Skeletal muscle satellite cell (primary cell): Measurements from ENCODE around the gene ARHGEF26.

Source experiments
- H3K27me3 ChIP-seq: 2 replicates; pipeline ENCODE4 v1.7.0; 2013; ENCODE audit warnings: low read length; ENCODE audit not compliant: control insufficient read depth, insufficient read depth
- H3K36me3 ChIP-seq: 2 replicates; pipeline ENCODE4 v1.7.0; 2013; ENCODE audit warnings: mild to moderate bottlenecking, control low read depth, low read length; ENCODE audit not compliant: insufficient read depth
- H3K4me1 ChIP-seq: 2 replicates; pipeline ENCODE4 v1.7.0; 2013; ENCODE audit warnings: low read length; ENCODE audit not compliant: control insufficient read depth, insufficient read depth
- H3K4me2 ChIP-seq: 2 replicates; pipeline ENCODE4 v1.7.0; 2013; ENCODE audit warnings: mild to moderate bottlenecking, low read length
- H3K4me3 ChIP-seq: 2 replicates; pipeline ENCODE4 v1.7.0; 2013; ENCODE audit warnings: low read length
- H3K9ac ChIP-seq: 2 replicates; pipeline ENCODE4 v1.7.0; 2013; ENCODE audit warnings: mild to moderate bottlenecking, low read depth, low read length, moderate library complexity
- H3K9me3 ChIP-seq: replicated peaks from 2 replicates; pipeline ENCODE4 v1.7.0; 2013; ENCODE audit warnings: mild to moderate bottlenecking, control low read depth, low read length

Gene ARHGEF26

DNA sequence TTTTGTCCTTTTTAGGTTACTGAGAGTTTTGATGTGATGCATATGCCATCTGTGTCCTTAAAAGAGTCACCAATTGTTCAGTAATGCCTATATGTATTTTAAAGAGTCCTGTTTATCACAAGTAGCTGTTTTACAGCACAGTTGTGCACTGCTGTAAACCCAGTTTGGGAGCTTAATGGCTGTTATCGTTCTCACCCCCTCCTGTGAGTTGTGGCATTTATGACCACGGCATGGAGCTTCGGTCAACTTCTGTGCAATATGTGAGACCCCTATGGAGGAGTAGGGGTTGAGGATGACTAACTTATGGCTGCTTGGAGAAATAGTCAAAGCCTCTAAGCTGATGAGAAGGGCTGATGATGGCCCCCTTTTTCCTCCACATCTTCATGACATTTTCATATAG is 67.2 kb downstream of the ARHGEF26 start:
- no peaks in the 10 kb centered on the region for H3K9me3 ChIP-seq
- no peak overlapping the region for H3K4me2 ChIP-seq
- no peak overlapping the region for H3K9ac ChIP-seq
- H3K4me1 ChIP-seq, result peaks cover 5% of the 10 kb centered on the region
- no peaks in the 10 kb centered on the region for H3K27me3 ChIP-seq
- no peak overlapping the region for H3K4me3 ChIP-seq
- H3K36me3 ChIP-seq, result no peaks in the 10 kb centered on the region

- no peaks in the 10 kb centered on the region for H3K27me3 ChIP-seq
- peaks cover 6% of the 10 kb centered on the region for H3K4me1 ChIP-seq
- H3K4me2 ChIP-seq, result no peak overlapping the region
- H3K9ac ChIP-seq, result no peak overlapping the region
- no peaks in the 10 kb centered on the region for H3K9me3 ChIP-seq
- H3K36me3 ChIP-seq, result no peaks in the 10 kb centered on the region
- no peak overlapping the region for H3K4me3 ChIP-seq
These were observed 67.7 kb downstream of the ARHGEF26 start for GRCh38 chr3:154188846-154189245.

GRCh38 chr3:154191520-154191919 is 70.3 kb downstream of the ARHGEF26 start:
- Histone ChIP-seq H3K4me1 (peaks cover 6% of the 10 kb centered on the region), H3K27me3 (no peaks in the 10 kb centered on the region), H3K4me3 (no peak overlapping the region), H3K9ac (no peak overlapping the region), H3K4me2 (no peak overlapping the region), H3K9me3 (no peaks in the 10 kb centered on the region), H3K36me3 (no peaks in the 10 kb centered on the region)

- no peaks in the 10 kb centered on the region for H3K36me3 ChIP-seq
- H3K4me1 ChIP-seq, result peaks cover 6% of the 10 kb centered on the region
- H3K9me3 ChIP-seq, result no peaks in the 10 kb centered on the region
These were observed 71.0 kb downstream of the ARHGEF26 start for GRCh38 chr3:154192225-154192624.

GRCh38 chr3:154193000-154193615 is 71.9 kb downstream of the ARHGEF26 start:
- H3K27me3 ChIP-seq, result no peaks in the 10 kb centered on the region
- no peak overlapping the region for H3K4me3 ChIP-seq
- H3K4me2 ChIP-seq, result no peak overlapping the region
- H3K9ac ChIP-seq, result no peak overlapping the region
- peaks cover 6% of the 10 kb centered on the region for H3K4me1 ChIP-seq
- no peaks in the 10 kb centered on the region for H3K36me3 ChIP-seq
- no peaks in the 10 kb centered on the region for H3K9me3 ChIP-seq

More at GRCh38 chr3:154192225-154192624, 71.0 kb downstream of the ARHGEF26 start:
- H3K9ac ChIP-seq, result no peak overlapping the region
- H3K4me3 ChIP-seq, result no peak overlapping the region
- H3K27me3 ChIP-seq, result no peaks in the 10 kb centered on the region
- H3K4me2 ChIP-seq, result no peak overlapping the region

GRCh38 chr3:154194877-154195276 is 73.7 kb downstream of the ARHGEF26 start:
- Histone ChIP-seq H3K9me3 (no peaks in the 10 kb centered on the region), H3K4me3 (no peak overlapping the region), H3K36me3 (no peaks in the 10 kb centered on the region), H3K4me2 (no peak overlapping the region), H3K9ac (no peak overlapping the region), H3K27me3 (no peaks in the 10 kb centered on the region), H3K4me1 (peaks cover 6% of the 10 kb centered on the region)

- no peak overlapping the region for H3K4me3 ChIP-seq
- H3K4me1 ChIP-seq, result peaks cover 6% of the 10 kb centered on the region
- no peaks in the 10 kb centered on the region for H3K27me3 ChIP-seq
- no peaks in the 10 kb centered on the region for H3K36me3 ChIP-seq
- H3K9ac ChIP-seq, result no peak overlapping the region
- H3K4me2 ChIP-seq, result no peak overlapping the region
- no peaks in the 10 kb centered on the region for H3K9me3 ChIP-seq
These were observed 74.6 kb downstream of the ARHGEF26 start for GRCh38 chr3:154195620-154196356.

DNA sequence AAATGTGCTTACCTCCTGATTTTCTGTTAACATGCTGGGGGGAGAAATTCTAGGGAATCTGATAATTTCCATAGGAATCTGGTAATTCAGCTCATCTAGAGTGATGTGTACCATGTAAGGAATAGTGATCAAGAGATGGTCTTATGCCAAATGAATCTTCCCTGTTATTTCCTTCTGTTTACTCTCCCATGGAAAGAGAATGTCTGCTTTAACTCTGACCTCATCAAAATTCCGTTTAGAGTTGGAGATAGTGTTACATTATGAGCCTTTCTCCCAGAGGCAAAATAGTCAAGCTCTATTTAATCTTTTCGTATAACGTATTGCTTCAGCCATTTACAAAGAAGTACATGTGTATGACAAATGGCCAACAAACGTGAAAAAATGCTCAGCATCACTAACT is 76.6 kb downstream of the ARHGEF26 start:
- H3K9me3 ChIP-seq, result no peaks in the 10 kb centered on the region
- no peaks in the 10 kb centered on the region for H3K27me3 ChIP-seq
- H3K4me1 ChIP-seq, result peaks cover 6% of the 10 kb centered on the region
- no peaks in the 10 kb centered on the region for H3K36me3 ChIP-seq
- no peak overlapping the region for H3K4me2 ChIP-seq
- no peak overlapping the region for H3K9ac ChIP-seq
- no peak overlapping the region for H3K4me3 ChIP-seq

GRCh38 chr3:154209499-154209898 is 88.3 kb downstream of the ARHGEF26 start:
- H3K27me3 ChIP-seq, result no peaks in the 10 kb centered on the region
- no peaks in the 10 kb centered on the region for H3K9me3 ChIP-seq
- no peak overlapping the region for H3K4me3 ChIP-seq
- peaks cover 6% of the 10 kb centered on the region for H3K4me1 ChIP-seq
- no peak overlapping the region for H3K4me2 ChIP-seq
- no peaks in the 10 kb centered on the region for H3K36me3 ChIP-seq
- no peak overlapping the region for H3K9ac ChIP-seq

GRCh38 chr3:154210986-154211385 is 89.8 kb downstream of the ARHGEF26 start:
- no peaks in the 10 kb centered on the region for H3K36me3 ChIP-seq
- H3K4me2 ChIP-seq, result no peak overlapping the region
- no peaks in the 10 kb centered on the region for H3K27me3 ChIP-seq
- no peak overlapping the region for H3K4me3 ChIP-seq
- no peaks in the 10 kb centered on the region for H3K9me3 ChIP-seq
- H3K4me1 ChIP-seq, result peaks cover 9% of the 10 kb centered on the region
- H3K9ac ChIP-seq, result no peak overlapping the region

DNA sequence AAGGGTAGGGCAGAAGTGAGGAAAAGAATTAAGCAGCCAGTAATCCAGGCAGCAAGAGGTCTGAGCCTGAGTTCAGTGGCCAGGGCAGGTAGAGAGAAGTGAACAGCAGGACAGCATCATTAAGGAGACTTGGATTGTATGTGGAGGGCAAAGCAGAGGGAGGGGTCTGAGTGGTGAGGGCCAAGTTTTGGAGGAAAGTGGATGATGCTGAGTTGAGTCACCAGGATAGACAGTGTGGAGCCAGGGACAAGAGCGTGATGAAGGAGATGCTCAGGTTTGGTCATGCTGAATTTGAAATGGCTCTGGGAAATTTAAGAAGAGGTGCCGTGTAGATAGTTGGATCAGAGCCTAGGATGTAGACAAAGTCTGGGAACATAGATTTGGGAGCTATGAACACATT is 93.1 kb downstream of the ARHGEF26 start:
- Histone ChIP-seq H3K4me1 (peaks cover 9% of the 10 kb centered on the region), H3K9me3 (no peaks in the 10 kb centered on the region), H3K4me3 (no peak overlapping the region), H3K36me3 (no peaks in the 10 kb centered on the region), H3K4me2 (no peak overlapping the region), H3K27me3 (no peaks in the 10 kb centered on the region), H3K9ac (no peak overlapping the region)

GRCh38 chr3:154217671-154218070 is 96.5 kb downstream of the ARHGEF26 start:
- H3K9me3 ChIP-seq, result no peaks in the 10 kb centered on the region
- no peak overlapping the region for H3K4me3 ChIP-seq
- H3K4me1 ChIP-seq, result peaks cover 9% of the 10 kb centered on the region
- no peaks in the 10 kb centered on the region for H3K27me3 ChIP-seq
- no peaks in the 10 kb centered on the region for H3K36me3 ChIP-seq
- no peak overlapping the region for H3K9ac ChIP-seq
- H3K4me2 ChIP-seq, result no peak overlapping the region
